Measurements from ENCODE around the gene SULT1A2. TPM values are rescaled to one million over a fixed set of nuclear protein-coding genes. Genes with fewer than 3 reads are reported as not detected.

SULT1A2 gene
- total and polyA plus RNA-seq, 2 of the 4 experiments (the other 2 are of a cell fraction): 0.09 TPM; not detected in 1

- Histone ChIP-seq H3K4me2 (ENCODE audit: low read depth, low read length) (no peak overlapping the region), H3K4me1 (ENCODE audit: control insufficient read depth, insufficient read depth, low read length) (no peaks in the 10 kb centered on the region), H3K27me3 (ENCODE audit: control insufficient read depth, insufficient read depth, low read length) (peaks cover 34% of the 10 kb centered on the region), H2BK20ac (ENCODE audit: low read depth, low read length) (no peak overlapping the region), H4K91ac (ENCODE audit: insufficient read depth, low read depth, low read length) (no peak overlapping the region), H3K56ac (ENCODE audit: extremely low read depth, insufficient read depth, low read length) (no peak overlapping the region), H2BK5ac (ENCODE audit: low read depth, low read length, poor library complexity, severe bottlenecking) (no peak overlapping the region), H3K4me3 (ENCODE audit: insufficient read depth, low read depth, low read length) (no peak overlapping the region), H3K9me1 (ENCODE audit: insufficient read depth, low read length) (no peaks in the 10 kb centered on the region), H3K18ac (ENCODE audit: low read depth, low read length) (no peak overlapping the region), H2AK9ac (replicated peaks; ENCODE audit: low read depth, low read length, poor library complexity) (no peak overlapping the region), H2BK15ac (ENCODE audit: low read depth, low read length) (no peak overlapping the region), H3K27ac (ENCODE audit: insufficient read depth, low read length) (no peak overlapping the region), H2BK120ac (ENCODE audit: low read depth, low read length) (no peak overlapping the region), H3K36me3 (ENCODE audit: control insufficient read depth, insufficient read depth, low read length) (no peaks in the 10 kb centered on the region), H3K9ac (ENCODE audit: low read depth, low read length) (no peak overlapping the region), H3K79me1 (ENCODE audit: low read depth in 1 of 2, low read length in 2 of 2) (no peaks in the 10 kb centered on the region), H3K4ac (ENCODE audit: low read depth, low read length) (no peak overlapping the region), H4K8ac (ENCODE audit: low read depth in 2 of 2, low read length in 2 of 2) (no peak overlapping the region), H3K23ac (ENCODE audit: low read depth, low read length) (no peak overlapping the region), H3K14ac (replicated peaks; ENCODE audit: low read depth, low read length) (no peak overlapping the region), H3K9me3 (ENCODE audit: control insufficient read depth, insufficient read depth, low read length) (no peaks in the 10 kb centered on the region), H2AK5ac (ENCODE audit: low read depth, low read length) (no peak overlapping the region), H2AFZ (replicated peaks; ENCODE audit: low read length, poor library complexity) (peak overlapping the region; percentile 10), H4K20me1 (ENCODE audit: insufficient read depth, low read length) (no peaks in the 10 kb centered on the region), H4K5ac (ENCODE audit: low read depth, low read length) (no peak overlapping the region)
- intact Hi-C loops (cut with micrococcal nuclease) (no loop called here), dilution Hi-C loops (cut with HindIII; ENCODE audit: low sequenced_read_pairs, unreplicated experiment) (no loop called here), in situ Hi-C loops (cut with MboI; ENCODE audit: low sequenced_read_pairs) (loop anchor here (10.0 kb wide), 1 partner anchor 309 kb away; the partner anchor contains the start of gene SBK1)
- 80% methylated on average over 4 of the region's 11 CpGs; no CpG with 5 or more reads in 1 of the 2 experiments for WGBS, 2 experiments (ENCODE audit: extremely low coverage in 2 of 2, insufficient read length in 1 of 2)
- DNase-seq (no peak), ATAC-seq (ENCODE audit: low read depth) (no peak)
- CTCF ChIA-PET: no interaction called here
- BruUV-seq (replicated peaks): no TSS peak
- POLR2A ChIA-PET (ENCODE audit: unreplicated experiment): no interaction called here
- no peak for TF ChIP-seq BHLHE40 (IDR thresholded peaks at IDR 0.05; ENCODE audit: low read depth, low read length)
- no peak for TF ChIP-seq MAZ (IDR thresholded peaks at IDR 0.05; ENCODE audit: borderline replicate concordance, low read depth, low read length)
- TF ChIP-seq CTCF (conservative IDR thresholded peaks at IDR 0.05; ENCODE audit: low read depth, low read length): no peak
- no peak for TF ChIP-seq RCOR1 (IDR thresholded peaks at IDR 0.05; ENCODE audit: insufficient replicate concordance, low read length)
- no peak for TF ChIP-seq POLR2A (IDR thresholded peaks at IDR 0.05; ENCODE audit: low read depth, low read length)
- TF ChIP-seq RAD21 (IDR thresholded peaks at IDR 0.05; ENCODE audit: low read length): no peak
- no peak for TF ChIP-seq USF2 (IDR thresholded peaks at IDR 0.05; ENCODE audit: low read depth, low read length)
- TF ChIP-seq CHD1 (IDR thresholded peaks at IDR 0.05; ENCODE audit: low read depth, low read length): no peak
- no peak for TF ChIP-seq NFE2L2 (IDR thresholded peaks at IDR 0.05; ENCODE audit: low read depth, low read length)
- TF ChIP-seq RFX5 (IDR thresholded peaks at IDR 0.05; ENCODE audit: low read depth, low read length): no peak
- no peak for TF ChIP-seq MAFK (IDR thresholded peaks at IDR 0.05; ENCODE audit: low read depth, low read length)
- no peak for TF ChIP-seq FOS (IDR thresholded peaks at IDR 0.05; ENCODE audit: low read depth, low read length)
- TF ChIP-seq ELK1 (IDR thresholded peaks at IDR 0.05; ENCODE audit: borderline replicate concordance, low read depth, low read length): no peak
- TF ChIP-seq CEBPB (IDR thresholded peaks at IDR 0.05; ENCODE audit: low read depth, low read length): no peak
- no peak for TF ChIP-seq MXI1 (IDR thresholded peaks at IDR 0.05; ENCODE audit: borderline replicate concordance, low read depth, low read length)
Observed at GRCh38 chr16:28603381-28604185, 6.7 kb upstream of the SULT1A2 start.

Measured in IMR-90 (cell line).